ENCODE measurements around the gene NEURL3.

NEURL3 gene

DNA sequence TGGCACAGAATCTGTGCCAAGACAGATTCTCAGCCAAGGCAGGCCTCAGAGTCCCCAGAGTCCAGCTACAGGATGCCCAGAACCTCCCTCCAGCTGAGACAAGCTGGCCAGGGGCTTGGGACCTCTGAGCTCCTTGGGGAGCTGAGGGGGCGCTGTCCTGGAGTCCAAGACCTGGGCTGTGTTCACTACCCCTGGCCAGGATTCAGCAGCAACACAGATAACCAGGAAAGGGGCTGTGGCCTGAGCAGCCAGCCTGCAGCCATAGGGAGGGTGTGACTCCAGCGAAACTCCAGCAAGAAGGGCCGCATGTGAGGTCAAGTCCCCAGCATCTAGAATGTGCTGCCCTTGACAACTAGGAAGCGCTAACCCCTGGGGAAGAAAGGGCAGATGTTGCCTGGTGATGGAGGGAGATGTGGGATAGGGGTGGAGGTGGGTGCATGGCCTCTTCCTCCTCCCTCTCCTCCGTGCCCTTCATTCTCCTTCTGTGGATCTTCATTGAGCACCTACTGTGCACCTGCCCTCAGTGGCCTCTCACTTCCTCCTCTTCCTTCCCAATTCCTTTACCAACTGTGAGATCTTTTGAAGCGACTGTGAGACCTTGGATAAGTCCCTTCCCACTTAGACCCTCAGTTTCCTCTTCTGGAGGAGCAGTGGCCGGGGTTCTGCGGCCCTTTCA, 23.7 kb upstream of the NEURL3 start (continued):
- TF ChIP-seq, protein P1, sequence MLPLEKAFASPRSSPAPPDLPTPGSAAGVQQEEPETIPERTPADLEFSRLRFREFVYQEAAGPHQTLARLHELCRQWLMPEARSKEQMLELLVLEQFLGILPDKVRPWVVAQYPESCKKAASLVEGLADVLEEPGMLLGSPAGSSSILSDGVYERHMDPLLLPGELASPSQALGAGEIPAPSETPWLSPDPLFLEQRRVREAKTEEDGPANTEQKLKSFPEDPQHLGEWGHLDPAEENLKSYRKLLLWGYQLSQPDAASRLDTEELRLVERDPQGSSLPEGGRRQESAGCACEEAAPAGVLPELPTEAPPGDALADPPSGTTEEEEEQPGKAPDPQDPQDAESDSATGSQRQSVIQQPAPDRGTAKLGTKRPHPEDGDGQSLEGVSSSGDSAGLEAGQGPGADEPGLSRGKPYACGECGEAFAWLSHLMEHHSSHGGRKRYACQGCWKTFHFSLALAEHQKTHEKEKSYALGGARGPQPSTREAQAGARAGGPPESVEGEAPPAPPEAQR (tag by site-specific recombination; IDR thresholded peaks at IDR 0.05): no peak
- no peak for TF ChIP-seq ZNF555 (tag by site-specific recombination; conservative IDR thresholded peaks at IDR 0.05)
- no peak for TF ChIP-seq ZNF670 (tag by site-specific recombination; IDR thresholded peaks at IDR 0.05; ENCODE audit: low read depth)
- no peak for TF ChIP-seq ZNF292 (tag by site-specific recombination; IDR thresholded peaks at IDR 0.05; ENCODE audit: borderline replicate concordance, low read depth)
- TF ChIP-seq ZNF391 (tag by site-specific recombination; IDR thresholded peaks at IDR 0.05; ENCODE audit: borderline replicate concordance, low read depth): no peak
- TF ChIP-seq HOXC10 (CRISPR knock-in tag; IDR thresholded peaks at IDR 0.05): no peak
- no peak for TF ChIP-seq ZNF558 (tag by site-specific recombination; IDR thresholded peaks at IDR 0.05)
- TF ChIP-seq ZNF521 (tag by site-specific recombination; IDR thresholded peaks at IDR 0.05): no peak
- no peak for TF ChIP-seq ZNF501 (tag by site-specific recombination; IDR thresholded peaks at IDR 0.05)
- TF ChIP-seq ZNF585B (tag by site-specific recombination; IDR thresholded peaks at IDR 0.05): no peak
- TF ChIP-seq ZIC2 (tag by site-specific recombination; IDR thresholded peaks at IDR 0.05): no peak
- TF ChIP-seq, protein P2, sequence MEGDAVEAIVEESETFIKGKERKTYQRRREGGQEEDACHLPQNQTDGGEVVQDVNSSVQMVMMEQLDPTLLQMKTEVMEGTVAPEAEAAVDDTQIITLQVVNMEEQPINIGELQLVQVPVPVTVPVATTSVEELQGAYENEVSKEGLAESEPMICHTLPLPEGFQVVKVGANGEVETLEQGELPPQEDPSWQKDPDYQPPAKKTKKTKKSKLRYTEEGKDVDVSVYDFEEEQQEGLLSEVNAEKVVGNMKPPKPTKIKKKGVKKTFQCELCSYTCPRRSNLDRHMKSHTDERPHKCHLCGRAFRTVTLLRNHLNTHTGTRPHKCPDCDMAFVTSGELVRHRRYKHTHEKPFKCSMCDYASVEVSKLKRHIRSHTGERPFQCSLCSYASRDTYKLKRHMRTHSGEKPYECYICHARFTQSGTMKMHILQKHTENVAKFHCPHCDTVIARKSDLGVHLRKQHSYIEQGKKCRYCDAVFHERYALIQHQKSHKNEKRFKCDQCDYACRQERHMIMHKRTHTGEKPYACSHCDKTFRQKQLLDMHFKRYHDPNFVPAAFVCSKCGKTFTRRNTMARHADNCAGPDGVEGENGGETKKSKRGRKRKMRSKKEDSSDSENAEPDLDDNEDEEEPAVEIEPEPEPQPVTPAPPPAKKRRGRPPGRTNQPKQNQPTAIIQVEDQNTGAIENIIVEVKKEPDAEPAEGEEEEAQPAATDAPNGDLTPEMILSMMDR (tag by site-specific recombination; IDR thresholded peaks at IDR 0.05): no peak

DNA sequence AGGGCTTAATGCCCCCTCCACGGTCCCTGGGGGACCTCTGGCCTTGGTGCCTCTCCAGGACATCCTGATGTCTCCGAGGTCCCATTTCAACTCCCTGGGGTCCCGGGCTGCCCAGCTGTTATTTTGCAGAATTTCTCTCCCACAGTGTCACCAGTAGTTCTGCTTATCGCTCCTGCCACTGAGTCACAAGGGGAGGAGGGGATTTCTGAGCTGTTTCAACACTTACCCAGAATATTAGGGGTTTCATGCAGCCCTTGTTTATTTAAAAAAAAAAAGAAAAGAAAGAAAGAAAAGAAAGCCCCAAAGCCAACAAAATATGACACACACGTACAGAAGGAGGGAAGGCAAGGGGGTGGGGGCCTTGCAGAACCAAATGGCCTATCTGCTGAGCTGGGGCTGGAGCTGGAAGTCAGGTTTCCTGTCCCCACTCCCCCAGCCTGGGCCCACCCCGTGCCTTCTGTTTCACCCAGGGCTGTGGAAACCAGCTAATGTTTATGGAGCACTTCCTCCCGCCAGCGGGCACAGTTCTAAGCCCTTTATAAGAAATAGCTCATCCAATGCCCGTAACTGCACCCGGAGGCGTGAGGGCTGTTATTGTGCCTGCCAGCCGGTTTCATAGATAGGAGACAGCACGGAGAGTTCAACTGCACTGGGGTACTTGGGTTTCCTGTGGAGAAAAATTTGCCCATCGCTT, 23.0 kb upstream of the NEURL3 start:
- POLR2A ChIA-PET: no interaction called here
- Histone ChIP-seq H3K36me3 (ENCODE audit: control insufficient read depth in 2 of 2, insufficient read depth in 1 of 2, low read length in 2 of 2) (no peaks in the 10 kb centered on the region), H3K4me1 (ENCODE audit: control insufficient read depth, insufficient read depth, low read length) (peaks cover 17% of the 10 kb centered on the region), H3K27ac (ENCODE audit: extremely low read depth, low read depth, low read length) (no peak overlapping the region), H3K4me3 (ENCODE audit: low read depth, low read length) (no peak overlapping the region), H3K9me3 (ENCODE audit: control insufficient read depth, insufficient read depth, low read depth, low read length) (no peaks in the 10 kb centered on the region)
- TF ChIP-seq ZNF302 (tag by site-specific recombination; IDR thresholded peaks at IDR 0.05; ENCODE audit: low read depth) (no peak), ZNF670 (tag by site-specific recombination; IDR thresholded peaks at IDR 0.05; ENCODE audit: low read depth) (no peak), ZNF121 (tag by site-specific recombination; IDR thresholded peaks at IDR 0.05) (no peak), ZNF266 (tag by site-specific recombination; IDR thresholded peaks at IDR 0.05; ENCODE audit: low read depth) (no peak), OSR2 (tag by site-specific recombination; IDR thresholded peaks at IDR 0.05) (no peak)
- CTCF ChIA-PET: interaction anchor here (0.6 to 0.8 kb wide), 3 partner anchors 9 to 121 kb away, joined by 4 to 7 read pairs (median 4); no protein-coding TSS in a partner anchor

DNA sequence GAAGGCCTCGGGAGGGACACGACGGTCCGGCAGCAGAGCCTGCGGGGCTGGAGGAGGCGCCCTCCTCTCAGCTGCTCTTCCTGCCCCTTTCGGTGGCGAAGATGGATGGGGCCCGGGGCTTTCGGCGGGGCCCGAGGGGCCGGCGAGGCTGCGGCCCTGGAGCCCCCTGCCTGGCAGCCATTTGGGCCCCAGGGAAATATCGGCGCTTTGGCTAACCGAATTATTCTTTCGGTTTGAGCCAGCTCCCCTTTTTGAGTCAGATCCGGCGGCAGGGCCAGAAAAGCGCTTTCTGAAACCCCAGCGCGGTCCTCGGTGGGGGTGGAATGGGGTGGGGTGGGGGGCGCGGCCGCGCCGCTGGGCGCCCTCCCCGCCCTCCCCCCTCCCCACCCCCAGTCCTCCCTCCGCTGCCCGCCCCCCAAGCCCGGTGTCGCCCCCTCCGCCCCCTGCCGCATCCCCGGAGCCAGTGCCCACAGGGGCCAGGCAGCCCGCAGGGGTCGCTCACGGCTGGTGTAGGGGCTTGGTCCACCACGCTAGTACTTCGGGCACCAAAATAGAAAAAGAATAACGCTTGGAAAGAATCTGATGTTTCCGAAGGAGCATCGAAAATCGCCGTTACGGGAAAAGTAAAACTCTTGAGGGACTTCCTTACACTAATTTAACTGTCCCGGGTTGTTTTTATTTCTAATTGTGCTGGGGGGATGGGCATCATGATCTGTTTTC, 22.3 kb upstream of the NEURL3 start:
- no peaks in the 10 kb centered on the region for H3K9me3 ChIP-seq (ENCODE audit: control insufficient read depth, insufficient read depth, low read depth, low read length)
- TF ChIP-seq, protein P3, sequence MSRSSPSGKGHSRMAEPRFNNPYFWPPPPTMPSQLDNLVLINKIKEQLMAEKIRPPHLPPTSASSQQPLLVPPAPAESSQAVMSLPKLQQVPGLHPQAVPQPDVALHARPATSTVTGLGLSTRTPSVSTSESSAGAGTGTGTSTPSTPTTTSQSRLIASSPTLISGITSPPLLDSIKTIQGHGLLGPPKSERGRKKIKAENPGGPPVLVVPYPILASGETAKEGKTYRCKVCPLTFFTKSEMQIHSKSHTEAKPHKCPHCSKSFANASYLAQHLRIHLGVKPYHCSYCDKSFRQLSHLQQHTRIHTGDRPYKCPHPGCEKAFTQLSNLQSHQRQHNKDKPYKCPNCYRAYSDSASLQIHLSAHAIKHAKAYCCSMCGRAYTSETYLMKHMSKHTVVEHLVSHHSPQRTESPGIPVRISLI (tag by site-specific recombination; IDR thresholded peaks at IDR 0.05): no peak
- TF ChIP-seq ZNF48 (tag by site-specific recombination; IDR thresholded peaks at IDR 0.05) (no peak), ZNF155 (tag by site-specific recombination; IDR thresholded peaks at IDR 0.05) (no peak), ZNF626 (tag by site-specific recombination; IDR thresholded peaks at IDR 0.05) (no peak), ZNF174 (tag by site-specific recombination; IDR thresholded peaks at IDR 0.05) (no peak), ZNF16 (tag by site-specific recombination; IDR thresholded peaks at IDR 0.05; ENCODE audit: low read depth) (no peak), ZNF664 (tag by site-specific recombination; IDR thresholded peaks at IDR 0.05) (no peak), ZNF501 (tag by site-specific recombination; IDR thresholded peaks at IDR 0.05) (no peak), ZNF341 (tag by site-specific recombination; IDR thresholded peaks at IDR 0.05; ENCODE audit: low read depth) (no peak), ZNF366 (tag by site-specific recombination; conservative IDR thresholded peaks at IDR 0.05) (no peak)
- TF ChIP-seq, protein P2 (tag by site-specific recombination; IDR thresholded peaks at IDR 0.05): no peak
- H3K36me3 ChIP-seq (ENCODE audit: control insufficient read depth in 2 of 2, insufficient read depth in 1 of 2, low read length in 2 of 2): no peaks in the 10 kb centered on the region
- ChIA-PET CTCF (no interaction called here), POLR2A (no interaction called here)
- H3K27ac ChIP-seq (ENCODE audit: extremely low read depth, low read depth, low read length): no peak overlapping the region
- H3K4me1 ChIP-seq (ENCODE audit: control insufficient read depth, insufficient read depth, low read length): peaks cover 12% of the 10 kb centered on the region
- no peak overlapping the region for H3K4me3 ChIP-seq (ENCODE audit: low read depth, low read length)

Data from HEK293 (cell line).